RWPE1 (cell line): ENCODE data around the gene AGK.

Experiments
- CTCF ChIA-PET: fragments of 350-600 bp; sonication (Branson Sonifier 250); formaldehyde crosslinking; extraction: SDS; loops from one replicate; lab custom pipeline; 2021; lab: Yijun Ruan, JAX
- POLR2A ChIA-PET: fragments of 400-600 bp; formaldehyde crosslinking; extraction: SDS; loops from one replicate; lab custom pipeline; 2020; ENCODE audit warnings: antibody characterized with exemption; ENCODE audit not compliant: low non-redundant PET; lab: Yijun Ruan, JAX
- DNase-seq: peaks from one replicate; pipeline ENCODE4 v3.0.0; 2012; ENCODE audit warnings: low spot score
- H3K27ac ChIP-seq: fragments of 450-650 bp; 2 replicates; pipeline ENCODE4 v1.5.1; 2017
- TF ChIP-seq, protein P1 (sequence below): fragments of 450-650 bp; conservative IDR thresholded peaks from 2 replicates; pipeline ENCODE4 v1.5.1; 2017; ENCODE audit warnings: low read depth, mild to moderate bottlenecking

AGK gene

DNA sequence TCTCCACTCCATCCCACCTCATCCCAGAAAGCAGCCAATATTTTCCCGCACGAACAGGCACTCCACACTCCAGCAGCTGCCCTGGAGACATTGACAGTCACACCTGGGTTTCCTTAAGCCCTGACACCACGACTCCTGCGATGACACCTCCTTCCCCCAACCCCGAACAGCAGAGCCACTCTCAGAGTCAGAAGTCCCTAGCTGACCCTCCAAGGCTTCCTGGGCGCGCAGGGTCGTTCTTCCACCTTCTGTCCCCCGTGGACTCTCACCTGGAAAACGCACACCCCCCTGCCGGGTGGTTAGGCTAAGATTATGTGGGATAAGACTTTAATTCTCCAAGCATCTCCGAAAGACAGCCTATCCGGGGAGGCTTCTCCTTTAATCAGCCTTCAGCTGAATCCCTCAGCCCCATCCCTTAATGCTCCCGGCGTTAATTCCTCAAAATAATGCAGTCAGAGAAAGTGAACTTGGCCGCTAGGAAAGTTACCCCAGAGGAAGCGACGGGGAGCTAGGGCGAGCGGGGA is 149.7 kb downstream of the AGK start:
- peak; percentile 8 for DNase-seq
- CTCF ChIA-PET, result interaction anchor here (0.7 to 1.1 kb wide), 2 partner anchors 37 to 528 kb away, joined by 3 to 6 read pairs; partner anchors contain the start of gene SSBP1
- POLR2A ChIA-PET, result no interaction called here
- TF ChIP-seq, protein P1, sequence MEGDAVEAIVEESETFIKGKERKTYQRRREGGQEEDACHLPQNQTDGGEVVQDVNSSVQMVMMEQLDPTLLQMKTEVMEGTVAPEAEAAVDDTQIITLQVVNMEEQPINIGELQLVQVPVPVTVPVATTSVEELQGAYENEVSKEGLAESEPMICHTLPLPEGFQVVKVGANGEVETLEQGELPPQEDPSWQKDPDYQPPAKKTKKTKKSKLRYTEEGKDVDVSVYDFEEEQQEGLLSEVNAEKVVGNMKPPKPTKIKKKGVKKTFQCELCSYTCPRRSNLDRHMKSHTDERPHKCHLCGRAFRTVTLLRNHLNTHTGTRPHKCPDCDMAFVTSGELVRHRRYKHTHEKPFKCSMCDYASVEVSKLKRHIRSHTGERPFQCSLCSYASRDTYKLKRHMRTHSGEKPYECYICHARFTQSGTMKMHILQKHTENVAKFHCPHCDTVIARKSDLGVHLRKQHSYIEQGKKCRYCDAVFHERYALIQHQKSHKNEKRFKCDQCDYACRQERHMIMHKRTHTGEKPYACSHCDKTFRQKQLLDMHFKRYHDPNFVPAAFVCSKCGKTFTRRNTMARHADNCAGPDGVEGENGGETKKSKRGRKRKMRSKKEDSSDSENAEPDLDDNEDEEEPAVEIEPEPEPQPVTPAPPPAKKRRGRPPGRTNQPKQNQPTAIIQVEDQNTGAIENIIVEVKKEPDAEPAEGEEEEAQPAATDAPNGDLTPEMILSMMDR, result no peak
- peak overlapping the region; percentile 62 for H3K27ac ChIP-seq

GRCh38 chr7:141701489-141702046 is 150.4 kb downstream of the AGK start:
- H3K27ac ChIP-seq, result peak overlapping the region; percentile 62
- TF ChIP-seq, protein P1, result no peak
- peak; percentile 8 for DNase-seq
- POLR2A ChIA-PET, result no interaction called here
- CTCF ChIA-PET, result interaction anchor here (0.7 to 1.1 kb wide), 2 partner anchors 36 to 528 kb away, joined by 3 to 6 read pairs; partner anchors contain the start of gene SSBP1

GRCh38 chr7:141702047-141702567 is 150.9 kb downstream of the AGK start, which contains the start of gene DENND11:
TSS of gene DENND11 (minus strand) at chr7:141702166. CDS start at chr7:141702153, 13 bp downstream.
- CTCF ChIA-PET, result interaction anchor here (0.6 to 0.7 kb wide), 2 partner anchors 47 to 379 kb away, joined by 3 read pairs; no protein-coding TSS in a partner anchor
- POLR2A ChIA-PET, result no interaction called here
- TF ChIP-seq, protein P1, result no peak
- DNase-seq, result peak; percentile 30
- peak within 1 kb of the TSS; percentile 62 for H3K27ac ChIP-seq

DNA sequence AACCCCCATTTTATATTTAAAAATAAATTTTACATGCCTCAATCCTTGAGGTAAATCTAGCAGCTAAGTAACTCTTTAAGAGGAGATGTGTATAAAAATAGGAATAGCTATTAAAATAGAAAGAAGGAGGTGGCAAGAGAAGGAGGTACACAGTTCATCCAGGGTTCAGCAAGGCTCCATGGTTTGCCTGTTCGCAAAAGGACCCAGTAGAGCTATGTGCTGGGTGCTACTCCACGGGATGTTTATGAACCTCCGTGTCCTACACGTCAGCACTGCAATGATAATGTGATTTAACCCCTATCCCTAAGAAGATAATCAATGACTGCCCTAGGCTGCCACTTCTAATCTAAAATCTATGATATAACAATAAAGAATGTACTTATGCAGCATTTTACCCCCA is 151.7 kb downstream of the AGK start:
- CTCF ChIA-PET, result interaction anchor here (0.6 kb wide), 1 partner anchor 48 kb away, joined by 3 read pairs; no protein-coding TSS in a partner anchor
- no peak for DNase-seq
- H3K27ac ChIP-seq, result no peak overlapping the region
- TF ChIP-seq, protein P1, result no peak
- POLR2A ChIA-PET, result no interaction called here

DNA sequence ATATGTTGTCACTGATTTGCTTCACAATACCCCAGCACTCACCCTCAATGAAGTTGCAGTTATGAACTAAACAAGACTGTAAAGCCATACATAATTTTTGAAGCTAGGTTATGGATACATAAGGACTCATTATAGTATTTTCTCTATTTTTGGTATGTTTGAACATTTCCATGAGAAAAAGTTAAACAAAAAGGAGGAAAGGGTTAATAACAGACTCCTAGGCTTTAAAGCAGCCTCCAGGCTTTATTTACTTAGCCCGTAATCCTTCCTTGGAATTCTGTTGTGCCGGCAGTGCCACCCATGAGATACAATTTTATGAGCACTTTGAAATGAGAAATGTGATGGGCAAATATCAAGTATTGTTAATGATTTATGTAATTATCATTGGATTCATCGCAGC is 152.9 kb downstream of the AGK start:
- ChIA-PET POLR2A (no interaction called here), CTCF (no interaction called here)
- TF ChIP-seq, protein P1, result no peak
- no peak overlapping the region for H3K27ac ChIP-seq
- DNase-seq, result no peak

- no peak overlapping the region for H3K27ac ChIP-seq
- TF ChIP-seq, protein P1, result no peak
- CTCF ChIA-PET, result no interaction called here
- POLR2A ChIA-PET, result no interaction called here
- no peak for DNase-seq
Measured at GRCh38 chr7:141704741-141705140, 153.5 kb downstream of the AGK start.
